NCI-H748 treated with DMSO at 0.1 percent for 48 hours (cell line): ENCODE results near the gene FTH1.

Experiments used
- DNase-seq: peaks from one replicate; lab custom pipeline; 2025; lab: John Stamatoyannopoulos, UW

Gene FTH1

DNA sequence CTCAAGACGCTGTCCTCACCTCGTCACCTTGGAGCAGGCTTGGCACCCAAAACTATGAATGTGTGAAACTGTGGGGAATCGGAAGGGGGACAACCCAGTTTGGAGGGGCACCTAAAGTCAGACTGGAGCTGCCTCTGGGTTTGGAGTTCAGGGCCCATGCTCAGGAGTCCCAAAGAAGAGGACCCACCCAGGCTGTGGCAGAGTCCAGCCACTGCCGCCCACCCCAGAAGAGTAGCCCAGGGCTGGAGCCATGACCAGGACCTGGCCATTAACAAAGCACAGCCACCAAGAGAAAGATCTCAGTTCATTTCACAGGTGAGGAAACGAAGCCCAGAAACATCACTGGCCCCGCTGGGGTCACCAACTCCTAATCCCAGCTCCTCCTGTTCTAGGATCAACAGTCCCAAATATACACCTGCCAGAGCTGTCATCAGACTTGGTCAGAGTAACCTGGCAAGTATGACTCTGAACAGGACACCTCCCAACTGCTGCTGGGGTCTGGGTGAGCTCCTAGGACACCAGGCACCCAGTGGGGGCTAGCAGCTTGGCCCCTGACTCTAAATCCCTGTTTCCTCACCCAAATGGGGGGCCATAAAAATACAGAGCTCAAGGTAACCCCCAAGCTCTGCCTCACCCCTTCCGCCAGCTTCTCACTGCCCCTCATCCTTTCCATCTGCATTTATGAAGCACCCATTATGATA is 52.8 kb downstream of the FTH1 start:
- DNase-seq = no peak
